NB4 (cell line): ENCODE data around the gene CHD2.

Experiments used
- DNase-seq: peaks from one replicate; pipeline ENCODE4 v3.0.0; 2010; ENCODE audit warnings: low read depth
- H3K4me3 ChIP-seq: one replicate; pipeline ENCODE4 v1.5.1; 2011; ENCODE audit warnings: mild to moderate bottlenecking, low read depth, low read length, moderate library complexity
- CTCF ChIP-seq: IDR thresholded peaks from one replicate; pipeline ENCODE4 v1.5.1; 2012; ENCODE audit warnings: low read depth, low read length
- MAX ChIP-seq: IDR thresholded peaks from 2 replicates; pipeline ENCODE4 v1.6.1; 2011; ENCODE audit warnings: low read depth, low read length
- MYC ChIP-seq: IDR thresholded peaks from 2 replicates; pipeline ENCODE4 v1.6.1; 2011; ENCODE audit warnings: low read depth, low read length
- POLR2A ChIP-seq: IDR thresholded peaks from 2 replicates; pipeline ENCODE4 v1.6.1; 2011; ENCODE audit warnings: mild to moderate bottlenecking; ENCODE audit not compliant: insufficient read length; ENCODE audit errors: extremely low read depth

Gene CHD2

GRCh38 chr15:92934716-92935115, 34.6 kb downstream of the CHD2 start:
- no peak overlapping the region for H3K4me3 ChIP-seq
- no peak for TF ChIP-seq MYC
- no peak for TF ChIP-seq MAX
- no peak for TF ChIP-seq POLR2A
- TF ChIP-seq CTCF, result no peak
- DNase-seq, result no peak

- no peak for TF ChIP-seq MYC
- TF ChIP-seq POLR2A, result no peak
- no peak for DNase-seq
- H3K4me3 ChIP-seq, result no peak overlapping the region
Measured at GRCh38 chr15:92936138-92936537, 36.0 kb downstream of the CHD2 start.

- no peak for DNase-seq
- TF ChIP-seq MYC (no peak), POLR2A (no peak), MAX (no peak), CTCF (no peak)
- H3K4me3 ChIP-seq, result no peak overlapping the region
Measured at GRCh38 chr15:92936693-92937092, 36.6 kb downstream of the CHD2 start.

DNA sequence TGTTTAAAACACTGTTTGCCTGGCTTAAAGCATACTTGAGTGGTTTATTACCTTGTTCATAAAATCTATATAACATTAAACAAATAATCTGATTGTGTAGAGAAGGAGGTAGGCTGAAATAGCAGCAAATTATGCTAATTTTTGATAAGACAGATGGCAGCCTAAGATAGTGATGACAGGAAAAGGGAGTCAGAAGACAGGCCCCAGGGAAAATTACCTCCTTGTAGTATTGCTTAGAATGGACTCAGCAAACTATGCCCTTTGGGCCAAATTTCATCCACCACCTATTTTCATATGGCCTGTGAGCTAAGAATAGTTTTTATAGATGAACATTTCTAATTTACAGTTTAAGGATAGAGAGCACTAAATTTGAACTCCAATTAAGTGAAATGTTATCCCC, 37.8 kb downstream of the CHD2 start:
- no peak for TF ChIP-seq POLR2A
- TF ChIP-seq CTCF, result no peak
- TF ChIP-seq MAX, result no peak
- TF ChIP-seq MYC, result no peak
- H3K4me3 ChIP-seq, result no peak overlapping the region
- DNase-seq, result no peak

DNA sequence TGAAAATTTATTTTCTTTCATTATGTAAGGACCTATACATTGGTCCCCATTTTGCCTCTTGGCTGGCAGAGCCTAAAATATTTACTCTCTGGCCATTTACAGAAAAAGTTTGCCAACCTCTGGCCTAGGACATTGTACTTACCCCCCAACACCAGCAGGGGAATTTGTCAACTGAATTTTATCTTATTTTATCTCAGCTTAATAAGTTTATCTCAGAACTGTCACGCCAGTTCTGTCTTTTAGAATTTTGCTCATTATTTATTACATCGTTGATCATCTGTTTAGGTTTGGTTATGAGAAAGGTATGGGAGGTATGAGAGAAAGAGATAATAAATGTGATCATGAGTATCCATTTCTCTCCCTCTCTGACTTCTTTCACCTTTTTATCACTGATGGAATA, 38.3 kb downstream of the CHD2 start:
- TF ChIP-seq MAX, result no peak
- no peak for TF ChIP-seq POLR2A
- no peak for TF ChIP-seq MYC
- peak; percentile 12 for TF ChIP-seq CTCF
- no peak for DNase-seq
- no peak overlapping the region for H3K4me3 ChIP-seq

DNA sequence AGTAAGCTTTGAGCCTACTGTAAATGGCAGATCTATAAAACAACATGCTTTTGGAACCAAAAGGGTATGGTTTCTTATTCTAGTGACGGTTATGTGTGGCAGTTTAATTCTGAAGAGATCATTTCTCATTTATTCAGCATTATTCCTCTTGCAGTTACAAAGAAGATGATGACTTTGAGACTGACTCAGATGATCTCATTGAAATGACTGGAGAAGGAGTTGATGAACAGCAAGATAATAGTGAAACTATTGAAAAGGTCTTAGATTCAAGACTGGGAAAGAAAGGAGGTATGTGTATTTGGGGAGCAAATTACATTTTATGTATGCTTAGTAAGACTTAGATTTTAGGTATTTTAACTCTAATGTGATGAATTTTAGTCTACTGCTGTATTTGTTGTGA, 41.5 kb downstream of the CHD2 start:
- no peak for DNase-seq
- H3K4me3 ChIP-seq, result no peak overlapping the region
- TF ChIP-seq MAX (no peak), POLR2A (no peak), CTCF (no peak), MYC (no peak)
